LNCAP (cell line): ENCODE measurements around the gene LUZP1.

ENCODE experiments used
- TF ChIP-seq, protein P1 (sequence below): fragments of 450-650 bp; IDR thresholded peaks from 2 replicates; pipeline ENCODE4 v1.5.1; 2017; ENCODE audit warnings: mild to moderate bottlenecking

LUZP1 gene

DNA sequence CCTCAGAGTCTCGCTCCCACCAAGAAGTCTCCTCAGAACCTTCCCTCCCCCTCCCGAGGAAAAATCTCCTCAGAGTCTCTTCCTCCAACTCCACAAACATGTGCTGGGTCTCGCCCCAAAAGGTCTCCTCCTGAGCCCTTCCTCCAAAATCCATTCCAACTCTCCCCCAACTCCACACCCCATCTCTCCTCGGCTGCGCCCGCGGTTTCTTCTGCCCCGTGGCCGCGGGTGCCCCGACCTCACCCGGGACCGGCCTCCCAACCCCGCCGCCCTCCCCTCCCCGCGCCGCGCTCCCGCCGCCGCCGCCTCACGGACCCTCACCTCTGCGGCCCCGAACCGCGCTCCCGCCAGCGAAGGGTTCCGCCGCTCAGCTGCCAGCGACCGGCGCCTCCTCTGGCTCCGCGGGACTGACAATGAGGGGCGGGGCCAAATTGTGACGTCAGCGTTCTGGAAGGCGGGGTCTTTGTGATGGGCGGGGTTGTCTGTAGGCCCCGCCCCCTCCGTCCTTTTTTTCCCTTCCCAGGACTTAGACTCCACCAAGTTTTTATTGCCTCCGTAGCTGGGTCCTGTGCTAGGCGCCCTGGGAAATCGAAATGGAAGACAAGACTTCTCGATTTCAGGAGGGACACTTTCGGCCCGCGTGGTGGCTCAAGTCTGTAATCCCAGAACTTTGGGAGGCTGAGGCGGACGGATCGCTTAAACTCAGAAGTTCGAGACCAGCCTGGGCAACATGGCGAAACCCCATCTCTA, at the start of gene LUZP1:
Gene LUZP1, minus strand, starts transcription at position 412 of the 750 bp plus-strand sequence.
- TF ChIP-seq, protein P1, sequence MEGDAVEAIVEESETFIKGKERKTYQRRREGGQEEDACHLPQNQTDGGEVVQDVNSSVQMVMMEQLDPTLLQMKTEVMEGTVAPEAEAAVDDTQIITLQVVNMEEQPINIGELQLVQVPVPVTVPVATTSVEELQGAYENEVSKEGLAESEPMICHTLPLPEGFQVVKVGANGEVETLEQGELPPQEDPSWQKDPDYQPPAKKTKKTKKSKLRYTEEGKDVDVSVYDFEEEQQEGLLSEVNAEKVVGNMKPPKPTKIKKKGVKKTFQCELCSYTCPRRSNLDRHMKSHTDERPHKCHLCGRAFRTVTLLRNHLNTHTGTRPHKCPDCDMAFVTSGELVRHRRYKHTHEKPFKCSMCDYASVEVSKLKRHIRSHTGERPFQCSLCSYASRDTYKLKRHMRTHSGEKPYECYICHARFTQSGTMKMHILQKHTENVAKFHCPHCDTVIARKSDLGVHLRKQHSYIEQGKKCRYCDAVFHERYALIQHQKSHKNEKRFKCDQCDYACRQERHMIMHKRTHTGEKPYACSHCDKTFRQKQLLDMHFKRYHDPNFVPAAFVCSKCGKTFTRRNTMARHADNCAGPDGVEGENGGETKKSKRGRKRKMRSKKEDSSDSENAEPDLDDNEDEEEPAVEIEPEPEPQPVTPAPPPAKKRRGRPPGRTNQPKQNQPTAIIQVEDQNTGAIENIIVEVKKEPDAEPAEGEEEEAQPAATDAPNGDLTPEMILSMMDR = no peak

DNA sequence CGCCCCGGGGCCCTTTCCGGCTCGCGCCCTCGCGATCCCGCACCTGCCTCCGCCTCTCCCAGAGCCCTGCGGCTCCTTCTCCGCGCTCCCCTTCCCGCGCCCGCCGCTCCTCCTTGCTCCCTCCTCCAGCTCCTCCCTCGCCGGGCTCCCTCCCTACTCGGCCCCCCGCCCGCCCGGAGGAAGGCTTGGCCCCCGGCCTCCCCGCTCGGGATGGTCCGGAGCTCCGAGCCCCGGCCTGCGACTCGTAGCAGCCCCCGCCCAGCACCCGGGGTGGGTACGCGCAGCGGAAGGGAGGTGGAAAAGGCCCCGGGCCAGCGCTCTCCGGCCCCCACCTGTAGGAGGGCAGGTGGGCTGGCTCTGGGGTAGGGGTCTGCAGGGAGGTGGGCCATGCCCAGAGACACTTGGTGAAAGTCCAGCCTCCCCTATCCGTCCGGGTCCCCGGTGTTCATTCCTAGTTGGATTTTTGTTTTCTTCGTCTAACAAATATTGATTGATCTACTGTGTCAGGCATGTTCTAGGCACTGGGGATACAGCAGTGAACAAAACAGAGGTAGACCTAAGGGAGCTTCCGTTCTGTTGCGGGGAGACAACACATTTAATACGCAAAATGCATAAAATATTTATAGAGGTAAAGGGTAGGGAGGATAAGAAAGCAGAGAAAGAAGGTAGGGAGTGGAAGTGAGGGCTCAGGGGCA, 48.9 kb upstream of the LUZP1 start, which contains the start of gene HTR1D:
Gene HTR1D, minus strand, starts transcription at position 82 of the 695 bp plus-strand sequence. CDS start 23,283 bp downstream, outside the sequence.
- TF ChIP-seq, protein P1 = no peak

DNA sequence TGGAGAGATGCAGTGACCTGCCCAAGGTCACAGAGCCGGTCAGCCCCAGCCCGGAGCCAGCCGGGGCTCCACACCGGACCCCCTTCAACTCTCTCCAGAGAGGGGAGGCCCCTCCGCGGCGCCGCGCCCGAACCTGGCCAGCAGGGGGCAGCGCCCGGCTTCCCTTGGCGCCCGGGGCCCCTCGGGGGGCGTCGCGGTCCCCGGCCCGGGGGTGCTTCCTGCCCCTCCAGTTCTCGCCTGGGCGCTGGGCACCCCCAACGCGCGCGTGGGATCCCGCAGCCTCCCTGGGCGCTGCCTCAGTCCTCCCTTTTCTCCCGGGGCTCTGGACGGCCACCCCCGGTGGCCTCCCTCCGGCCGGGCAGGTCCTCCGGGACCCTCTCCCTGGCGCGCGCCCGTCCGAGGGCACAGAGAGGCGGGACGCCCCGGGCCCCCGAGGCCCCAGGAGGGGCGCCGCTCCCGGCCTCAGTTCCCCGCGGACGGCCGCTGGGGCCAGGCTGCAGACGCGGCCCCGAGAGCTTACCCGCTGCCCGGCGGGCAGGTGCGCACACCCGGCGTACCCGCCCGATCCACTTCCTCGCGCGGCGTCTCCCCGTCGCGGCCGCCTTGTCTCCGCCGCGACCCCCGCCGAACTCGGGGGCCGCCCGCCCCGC, 48.2 kb upstream of the LUZP1 start:
- TF ChIP-seq, protein P1 = peak; percentile 54

DNA sequence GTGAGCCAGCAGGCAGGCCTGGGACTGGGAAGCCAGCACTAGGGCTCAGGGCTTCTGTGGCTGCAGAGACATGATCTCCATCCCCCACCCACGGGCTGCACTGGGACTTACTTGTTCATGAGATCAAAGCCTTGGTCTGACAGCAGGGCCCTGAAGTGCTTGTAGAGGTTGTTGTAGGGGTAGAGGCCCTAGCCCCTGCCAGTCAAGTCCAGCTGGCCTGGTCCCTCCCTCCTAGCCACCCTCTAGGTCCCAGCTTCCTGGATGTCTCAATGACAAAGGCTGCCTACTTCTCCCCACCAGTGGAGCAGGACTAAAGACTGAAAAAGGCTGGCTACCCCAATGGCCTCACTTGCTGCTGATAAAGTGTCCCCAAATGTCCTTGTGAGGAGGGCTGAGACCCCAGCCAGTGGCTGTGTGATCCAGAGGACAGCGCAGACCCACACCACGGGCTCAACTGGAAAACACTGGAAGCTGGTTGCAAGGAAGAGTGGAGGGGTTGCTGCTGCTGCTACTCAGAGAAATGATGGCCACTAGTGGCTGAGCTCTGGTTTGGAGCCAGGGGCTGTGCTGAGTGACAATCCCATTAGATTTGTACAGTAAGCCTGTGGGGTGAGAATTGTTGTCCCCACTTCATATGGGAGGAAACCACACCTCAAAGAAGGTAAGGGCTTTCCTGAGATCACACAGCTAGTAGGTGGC, 47.2 kb upstream of the LUZP1 start:
- TF ChIP-seq, protein P1 = no peak

DNA sequence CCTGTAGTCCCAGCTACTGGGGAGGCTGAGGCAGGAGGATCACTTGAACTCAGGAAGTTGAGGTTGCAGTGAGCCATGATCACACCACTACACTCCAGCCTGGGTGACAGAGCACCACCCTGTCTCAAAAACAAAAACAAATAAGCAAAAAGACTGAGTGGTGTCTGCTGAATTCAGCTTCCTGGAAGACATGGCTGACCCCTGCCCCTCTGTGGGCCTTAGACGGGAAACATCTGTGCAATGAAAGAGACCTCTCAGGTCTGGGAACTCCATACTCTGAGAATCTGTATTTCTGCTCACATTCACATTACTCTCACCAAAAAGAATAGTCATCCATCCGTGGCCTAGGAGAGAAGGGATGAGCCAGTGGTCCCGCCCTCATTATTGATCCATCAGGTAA, 46.6 kb upstream of the LUZP1 start:
- TF ChIP-seq, protein P1 = no peak

DNA sequence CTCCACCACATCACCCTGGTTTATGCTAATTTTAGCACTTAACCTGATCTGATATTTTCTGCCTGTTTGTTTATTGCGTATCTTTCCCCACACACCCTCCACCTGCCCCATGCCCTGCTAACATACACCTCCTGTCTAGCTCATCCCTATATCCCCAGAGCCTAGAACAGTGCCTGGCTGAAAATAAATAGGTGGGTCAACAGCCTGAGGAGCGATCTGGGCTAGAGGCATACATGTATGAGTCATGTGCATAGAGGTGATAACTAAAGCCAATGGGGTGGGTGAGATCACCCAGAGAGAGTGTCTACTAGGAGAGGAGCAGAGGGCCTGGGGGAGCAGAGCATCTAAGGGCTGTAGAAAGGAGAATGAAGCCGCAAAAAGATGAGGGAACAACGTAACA, 46.0 kb upstream of the LUZP1 start:
- TF ChIP-seq, protein P1 = no peak

DNA sequence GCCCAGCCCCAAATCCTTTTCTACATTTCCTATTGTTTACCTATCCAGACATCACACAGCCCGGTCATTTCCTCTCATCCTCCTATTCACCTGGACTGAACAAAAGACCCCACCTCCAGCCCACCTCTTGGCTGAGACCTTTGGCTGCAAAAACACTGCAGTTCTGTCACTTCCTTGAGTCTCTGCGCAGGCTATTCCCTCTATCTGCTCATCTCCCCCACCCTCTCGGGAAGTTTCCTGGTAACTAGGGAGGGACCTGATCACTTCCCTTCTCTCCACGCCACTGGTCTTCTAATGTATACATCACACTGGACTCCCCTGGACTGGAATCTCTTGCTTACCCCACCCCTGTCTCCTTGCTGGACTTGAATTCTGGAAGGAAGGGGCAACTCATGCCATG, 43.3 kb upstream of the LUZP1 start:
- TF ChIP-seq, protein P1 = no peak
